HG02852 (cell line): ENCODE results near the gene MAPKAPK5.
A peak's percentile ranks its signal among the peaks of the same experiment; 100 is the strongest.
"Not testable (repeated sequence)": the region's sequence is repeated elsewhere in the genome, so short reads cannot be mapped to it uniquely, and the experiment has no call there.

Source experiments
- ATAC-seq: cut with Tn5 transposase; IDR thresholded peaks from one replicate; pipeline ENCODE4 v1.9.1; 2021; ENCODE audit warnings: mild to moderate bottlenecking, moderate library complexity; ENCODE audit not compliant: unreplicated experiment

The MAPKAPK5 gene, protein sequence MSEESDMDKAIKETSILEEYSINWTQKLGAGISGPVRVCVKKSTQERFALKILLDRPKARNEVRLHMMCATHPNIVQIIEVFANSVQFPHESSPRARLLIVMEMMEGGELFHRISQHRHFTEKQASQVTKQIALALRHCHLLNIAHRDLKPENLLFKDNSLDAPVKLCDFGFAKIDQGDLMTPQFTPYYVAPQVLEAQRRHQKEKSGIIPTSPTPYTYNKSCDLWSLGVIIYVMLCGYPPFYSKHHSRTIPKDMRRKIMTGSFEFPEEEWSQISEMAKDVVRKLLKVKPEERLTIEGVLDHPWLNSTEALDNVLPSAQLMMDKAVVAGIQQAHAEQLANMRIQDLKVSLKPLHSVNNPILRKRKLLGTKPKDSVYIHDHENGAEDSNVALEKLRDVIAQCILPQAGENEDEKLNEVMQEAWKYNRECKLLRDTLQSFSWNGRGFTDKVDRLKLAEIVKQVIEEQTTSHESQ

DNA sequence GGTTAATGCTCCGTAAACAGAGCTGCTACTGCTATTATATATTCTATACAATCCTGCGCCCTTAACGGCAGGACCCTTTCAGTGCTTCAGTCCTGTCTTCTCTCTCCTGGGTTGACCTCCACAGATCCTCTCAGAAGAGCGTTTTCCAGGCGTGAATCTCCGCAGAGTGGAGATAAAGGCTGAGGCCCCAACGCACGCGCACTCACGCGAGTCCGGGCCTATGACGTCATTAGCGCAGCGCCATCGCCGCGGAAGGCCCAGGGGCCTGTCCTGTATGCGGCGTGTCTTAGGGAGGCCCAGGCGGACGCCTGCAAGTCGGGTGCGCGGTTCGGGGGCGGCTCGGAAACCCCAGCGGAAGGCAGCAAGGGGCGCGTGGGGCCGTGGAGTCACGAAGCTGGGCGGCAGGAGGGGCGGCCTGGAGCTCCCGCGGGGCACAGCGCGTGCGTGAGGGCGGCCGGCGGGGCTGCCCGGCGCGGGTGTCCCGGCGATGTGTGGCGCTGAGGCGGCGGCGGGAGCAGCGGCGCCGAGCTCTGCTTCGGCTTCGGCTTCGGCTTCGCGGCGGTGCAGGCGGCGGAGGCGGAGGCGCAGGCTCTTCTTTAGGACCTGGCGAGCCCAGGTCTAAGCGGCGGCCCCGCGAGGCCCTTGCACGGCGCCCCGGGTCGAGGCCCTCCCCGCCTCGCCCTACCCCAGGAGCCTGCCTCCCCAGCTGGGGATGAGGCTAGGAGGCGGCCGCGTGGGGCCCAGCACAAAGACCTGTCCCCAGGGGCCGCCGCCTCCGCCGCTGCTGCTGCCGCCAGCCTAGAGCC is at the start of gene MAPKAPK5:
MAPKAPK5 (plus strand) TSS at position 479 of the 806 bp plus-strand sequence. CDS start 506 bp downstream, outside the sequence.
- peak; percentile 78 for ATAC-seq

- ATAC-seq, result no peak
Measured at GRCh38 chr12:111792856-111793235, 49.2 kb upstream of the MAPKAPK5 start.

- no peak for ATAC-seq
Measured at GRCh38 chr12:111798182-111798581, 43.8 kb upstream of the MAPKAPK5 start.

DNA sequence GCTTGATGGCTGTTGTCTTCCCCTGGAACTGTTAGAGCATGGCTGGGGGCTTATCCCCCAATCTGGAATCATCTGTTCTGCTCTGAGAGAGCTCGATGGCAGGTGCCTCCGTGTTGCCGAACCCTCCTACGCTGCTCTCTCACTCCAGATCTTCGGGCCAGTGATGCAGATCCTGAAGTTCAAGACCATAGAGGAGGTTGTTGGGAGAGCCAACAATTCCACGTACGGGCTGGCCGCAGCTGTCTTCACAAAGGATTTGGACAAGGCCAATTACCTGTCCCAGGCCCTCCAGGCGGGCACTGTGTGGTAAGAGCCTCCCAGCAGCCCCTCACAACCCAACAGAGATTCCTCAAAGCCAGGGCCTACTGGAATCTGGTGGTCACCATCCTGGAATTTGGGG is 42.3 kb upstream of the MAPKAPK5 start:
- ATAC-seq, result no peak

GRCh38 chr12:111803038-111803626 is 38.9 kb upstream of the MAPKAPK5 start:
- ATAC-seq, result no peak

DNA sequence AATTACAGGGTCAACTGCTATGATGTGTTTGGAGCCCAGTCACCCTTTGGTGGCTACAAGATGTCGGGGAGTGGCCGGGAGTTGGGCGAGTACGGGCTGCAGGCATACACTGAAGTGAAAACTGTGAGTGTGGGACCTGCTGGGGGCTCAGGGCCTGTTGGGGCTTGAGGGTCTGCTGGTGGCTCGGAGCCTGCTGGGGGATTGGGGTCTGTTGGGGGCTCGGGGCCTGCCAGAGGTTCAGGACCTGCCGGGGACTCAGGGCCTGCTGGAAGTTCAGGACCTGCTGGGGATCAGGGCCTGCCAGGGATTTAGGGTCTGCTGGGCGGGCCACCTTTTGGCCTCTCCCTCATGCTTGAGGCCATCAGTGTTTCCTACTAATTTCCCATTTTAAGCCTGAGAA is 38.2 kb upstream of the MAPKAPK5 start:
- ATAC-seq, result no peak

DNA sequence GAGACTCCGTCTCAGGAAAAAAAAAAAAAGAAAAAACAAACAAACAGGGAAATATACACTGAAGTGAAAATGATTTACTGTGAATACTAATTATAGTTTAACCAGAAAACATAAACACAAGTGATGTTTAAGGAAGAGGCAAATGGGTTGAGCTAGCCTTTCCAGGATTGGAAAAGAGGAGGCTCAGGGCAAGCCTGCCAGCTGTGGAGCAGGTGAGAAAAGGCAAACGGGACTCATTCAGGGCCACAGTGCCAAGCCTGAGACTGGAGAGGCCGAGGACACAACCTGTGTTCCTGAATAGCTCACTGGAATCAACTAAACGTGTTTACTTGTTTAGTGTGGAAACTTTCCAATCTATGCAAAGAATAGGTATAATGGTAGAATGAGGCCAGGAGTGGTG is 35.7 kb upstream of the MAPKAPK5 start:
- ATAC-seq, result no peak

DNA sequence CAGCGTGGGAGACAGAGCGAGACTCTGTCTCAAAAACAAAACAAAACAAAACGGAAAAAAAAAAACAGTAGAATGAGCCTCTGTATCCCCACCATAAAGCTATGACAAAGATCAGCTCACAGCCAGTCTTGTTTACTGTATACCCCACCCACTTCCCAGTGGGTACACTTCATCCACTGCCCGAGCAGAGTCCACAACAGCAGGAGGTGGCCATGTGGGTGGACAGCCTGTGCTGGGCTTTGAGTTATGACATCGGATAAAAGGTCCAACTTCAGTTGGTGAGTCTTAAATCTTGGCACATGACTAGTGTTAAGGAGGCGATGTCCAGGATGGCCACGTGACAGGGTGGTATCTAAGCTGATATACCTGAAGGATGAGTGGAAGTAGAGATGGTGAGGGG is 34.8 kb upstream of the MAPKAPK5 start:
- no peak for ATAC-seq

DNA sequence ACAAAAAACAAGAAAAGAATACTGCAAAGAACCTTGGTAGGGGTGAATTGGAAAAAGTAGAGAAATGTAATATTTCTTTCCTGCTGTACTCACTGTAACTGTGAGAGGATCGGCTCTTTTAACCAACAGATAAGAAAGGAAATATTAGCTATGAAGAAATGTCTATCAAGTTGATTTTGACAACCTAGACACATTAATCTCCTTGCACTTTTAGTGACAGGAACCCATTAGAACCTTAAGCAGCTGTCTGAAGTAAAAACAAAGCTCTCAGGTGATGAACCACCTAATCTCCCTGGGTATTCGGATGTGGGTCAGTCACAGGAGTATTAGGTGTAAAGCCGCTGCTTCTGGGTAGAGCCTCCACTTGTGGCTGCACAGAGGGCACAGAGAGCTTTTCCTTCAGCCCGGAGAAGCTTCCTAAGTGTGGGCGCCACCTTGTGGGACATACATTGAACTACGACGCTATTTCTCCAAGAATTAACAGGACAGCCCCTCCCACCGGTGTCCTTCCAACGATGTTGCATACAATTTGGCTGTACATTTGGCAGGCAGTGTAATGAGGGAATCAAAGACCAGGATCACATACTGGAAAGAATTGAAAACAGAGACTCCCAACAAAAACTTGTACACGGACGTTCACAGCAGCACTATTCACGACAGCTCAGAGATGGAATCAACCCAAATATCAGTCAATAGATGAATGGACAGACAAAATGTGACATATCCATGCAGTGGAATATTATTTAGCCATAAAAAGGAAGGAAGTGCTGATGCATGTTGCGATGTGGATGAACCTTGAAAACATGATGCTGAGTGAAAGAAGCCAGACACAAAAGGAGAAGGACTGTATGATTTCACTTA is 28.9 kb upstream of the MAPKAPK5 start:
- no peak for ATAC-seq

DNA sequence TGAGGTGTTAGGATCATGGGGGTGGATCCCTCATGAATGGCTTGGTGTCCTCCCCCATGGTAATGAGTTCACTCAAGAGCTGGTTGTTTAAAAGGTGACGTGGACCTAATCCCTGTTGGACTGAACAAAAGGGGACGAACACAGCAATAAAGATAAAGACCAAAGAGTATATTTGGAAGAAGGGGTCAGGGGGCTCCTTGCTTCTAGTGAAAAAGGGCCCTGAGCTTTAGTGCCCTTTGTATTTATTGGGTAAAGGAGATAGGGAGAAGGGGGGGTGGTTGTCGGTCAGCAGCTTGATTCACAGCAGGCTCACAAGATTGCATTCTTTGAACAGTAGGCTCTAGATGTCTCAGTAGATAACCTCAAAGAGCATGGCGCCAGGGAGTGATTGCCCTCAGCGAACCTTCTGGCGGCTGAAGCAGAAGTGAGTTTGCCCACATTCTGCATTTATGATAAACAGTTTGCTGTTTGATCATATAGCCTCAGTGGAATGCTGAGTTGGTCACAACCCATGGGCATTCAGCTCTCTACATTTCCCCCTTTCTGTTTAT is 25.9 kb upstream of the MAPKAPK5 start:
- ATAC-seq, result no peak

- not testable (repeated sequence) for ATAC-seq
Measured at GRCh38 chr12:111816898-111817297, 25.1 kb upstream of the MAPKAPK5 start.

GRCh38 chr12:111818340-111818739 is 23.7 kb upstream of the MAPKAPK5 start:
- ATAC-seq, result no peak

DNA sequence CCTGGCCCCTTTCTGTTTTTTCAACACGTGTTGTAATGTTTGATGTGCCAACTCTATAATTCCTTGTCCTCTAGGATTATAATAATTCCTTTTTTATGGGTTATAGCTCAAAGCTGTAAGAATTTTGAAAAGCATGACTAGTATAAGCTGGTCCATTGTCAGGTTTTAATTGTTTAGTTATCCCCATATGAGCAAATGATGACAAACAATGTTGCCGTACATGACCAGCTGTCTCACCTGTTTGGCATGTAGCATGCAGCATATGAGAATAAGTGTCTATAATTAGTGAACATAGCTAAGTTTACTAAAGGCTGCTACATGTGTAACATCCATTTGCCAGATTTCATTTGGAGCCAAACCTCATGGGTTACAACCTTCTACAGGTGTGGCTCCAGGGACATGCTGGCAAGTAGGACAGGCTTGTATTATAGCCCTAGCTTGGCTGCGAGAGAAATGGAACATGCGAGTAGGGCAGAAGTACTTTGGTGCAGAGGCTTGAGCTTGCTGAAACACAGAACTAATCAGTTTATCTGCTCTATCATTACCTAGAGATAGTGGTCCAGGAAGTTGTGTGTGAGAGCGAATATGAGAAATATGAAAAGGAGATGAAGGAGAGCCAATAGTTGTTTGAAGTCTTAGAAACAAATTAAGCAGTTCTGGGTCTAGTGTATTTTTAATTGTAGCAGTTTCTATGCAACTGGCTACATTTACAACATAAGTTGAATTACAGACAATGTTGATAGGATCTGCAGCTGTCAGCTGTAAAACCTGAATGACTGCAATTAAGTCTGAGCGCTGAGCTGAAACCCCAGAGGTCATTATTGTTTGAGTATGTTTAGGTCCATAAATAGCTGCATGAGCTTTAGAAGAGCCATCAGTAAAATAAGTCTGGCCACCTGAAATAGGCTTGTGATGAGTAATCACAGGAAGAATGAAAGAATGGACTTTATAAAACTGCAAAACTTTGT is 22.6 kb upstream of the MAPKAPK5 start:
- no peak for ATAC-seq

- ATAC-seq, result not testable (repeated sequence)
Measured at GRCh38 chr12:111820828-111821227, 21.2 kb upstream of the MAPKAPK5 start.

DNA sequence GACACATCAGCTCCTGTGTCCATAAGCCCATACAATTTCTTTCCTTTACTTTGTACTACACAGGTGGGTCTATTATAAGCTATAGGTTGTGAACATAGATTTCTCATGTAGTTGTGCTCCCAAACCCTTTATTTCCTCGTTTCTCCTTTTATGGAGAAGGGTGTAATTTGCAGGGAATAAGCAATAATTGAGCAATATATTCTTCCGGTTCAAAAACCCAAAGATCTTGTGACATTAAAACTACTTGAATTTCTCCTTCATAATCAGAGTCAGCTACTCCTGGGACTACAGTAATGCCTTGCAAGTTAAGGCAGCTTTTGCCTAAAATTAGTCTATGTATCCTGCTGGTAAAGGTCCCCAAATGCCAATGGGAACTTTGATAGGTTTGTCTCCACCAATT is 19.1 kb upstream of the MAPKAPK5 start:
- ATAC-seq, result no peak

DNA sequence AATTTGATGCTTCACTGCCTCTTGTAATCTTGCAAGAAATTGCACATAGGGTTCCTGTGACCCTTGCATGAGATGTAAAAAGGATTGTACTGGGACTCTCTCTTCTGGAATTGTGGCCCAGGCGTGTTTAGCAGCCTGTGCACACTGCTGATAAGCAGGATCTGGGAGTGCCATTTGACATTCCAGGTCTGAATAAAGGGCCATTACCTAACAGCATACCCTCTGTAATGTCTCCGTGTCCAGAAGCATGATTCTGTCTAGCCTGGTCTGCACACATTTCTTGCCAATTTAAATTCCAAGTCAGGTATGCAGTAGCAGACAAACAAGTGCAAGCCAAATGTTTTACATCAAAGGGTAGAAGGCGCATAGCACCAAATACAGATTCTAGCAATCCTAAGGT is 18.1 kb upstream of the MAPKAPK5 start:
- ATAC-seq, result no peak

DNA sequence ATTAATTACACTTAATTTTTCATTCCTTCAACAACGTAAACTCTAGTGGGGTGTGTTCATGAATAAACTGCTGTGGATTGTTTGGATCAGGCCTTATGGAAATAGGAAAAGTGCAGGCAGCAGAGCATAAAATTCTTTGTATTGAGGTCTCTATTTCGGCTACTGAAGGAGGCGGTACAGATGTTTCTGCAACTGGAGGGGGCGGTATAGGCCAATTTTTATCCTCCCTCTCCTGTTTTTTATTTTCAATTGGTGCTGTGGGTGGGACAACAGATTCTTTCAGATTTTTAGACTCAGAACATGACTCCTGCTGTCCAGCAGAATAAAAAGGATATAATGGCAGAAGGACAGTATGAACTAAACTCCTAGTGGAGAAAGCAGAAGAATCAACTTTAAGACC is 17.7 kb upstream of the MAPKAPK5 start:
- ATAC-seq, result not testable (repeated sequence)

GRCh38 chr12:111825509-111825908 is 16.5 kb upstream of the MAPKAPK5 start:
- no peak for ATAC-seq

- ATAC-seq, result no peak
Measured at GRCh38 chr12:111826316-111826715, 15.7 kb upstream of the MAPKAPK5 start.
